IMR-90 (cell line): Measurements from ENCODE around the gene KCNH2. TPM values are rescaled to one million over a fixed set of nuclear protein-coding genes. Genes with fewer than 3 reads are reported as not detected.
A peak's percentile ranks its signal among the peaks of the same experiment; 100 is the strongest.

Experiments used
- ATAC-seq: fragments of 200-7000 bp; cut with Tn5 transposase; 2 replicates; pipeline ENCODE4 v1.9.1; 2020; ENCODE audit warnings: low read depth, mild to moderate bottlenecking, moderate library complexity
- BruUV-seq: library from RNA; stranded (reverse); fragments of 400-500 nt; replicated peaks from 2 replicates; lab custom pipeline; 2021; lab: Mats Ljungman, UMichigan
- CTCF ChIA-PET: fragments of 300-600 bp; formaldehyde crosslinking; extraction: SDS; loops from one replicate; lab custom pipeline; 2021; ENCODE audit warnings: antibody characterized with exemption; lab: Yijun Ruan, JAX
- POLR2A ChIA-PET: fragments of 300-600 bp; sonication (Branson Sonifier 250); formaldehyde crosslinking; loops from one replicate; lab custom pipeline; 2022; ENCODE audit warnings: antibody characterized with exemption; ENCODE audit not compliant: unreplicated experiment; lab: Charles Lee
- DNase-seq: peaks from one replicate; pipeline ENCODE4 v3.0.0; 2013
- H2AFZ ChIP-seq: replicated peaks from 2 replicates; pipeline ENCODE3; 2013; ENCODE audit warnings: low read length, mild to moderate bottlenecking; ENCODE audit not compliant: poor library complexity
- H2AK5ac ChIP-seq: 2 replicates; pipeline ENCODE4 v1.6.1; 2013; ENCODE audit warnings: low read depth, low read length, inconsistent platforms
- H2AK9ac ChIP-seq: replicated peaks from 2 replicates; pipeline ENCODE3; 2013; ENCODE audit warnings: mild to moderate bottlenecking, low read depth, low read length, moderate library complexity; ENCODE audit not compliant: poor library complexity
- H2BK120ac ChIP-seq: 2 replicates; pipeline ENCODE4 v1.6.1; 2013; ENCODE audit warnings: low read depth, low read length, inconsistent platforms
- H2BK15ac ChIP-seq: 3 replicates; pipeline ENCODE4 v1.6.1; 2013; ENCODE audit warnings: low read depth, low read length, inconsistent platforms
- H2BK20ac ChIP-seq: 2 replicates; pipeline ENCODE4 v1.6.1; 2013; ENCODE audit warnings: low read depth, mild to moderate bottlenecking, inconsistent platforms, low read length, moderate library complexity
- H2BK5ac ChIP-seq: 2 replicates; pipeline ENCODE4 v1.6.1; 2013; ENCODE audit warnings: mild to moderate bottlenecking, low read depth, low read length, inconsistent platforms; ENCODE audit not compliant: poor library complexity, severe bottlenecking
- H3K14ac ChIP-seq: replicated peaks from 2 replicates; pipeline ENCODE4 v1.6.1; 2013; ENCODE audit warnings: low read depth, low read length, inconsistent platforms
- H3K18ac ChIP-seq: 2 replicates; pipeline ENCODE4 v1.6.1; 2013; ENCODE audit warnings: low read depth, low read length, control low read depth
- H3K23ac ChIP-seq: 2 replicates; pipeline ENCODE4 v1.6.1; 2013; ENCODE audit warnings: low read depth, low read length, inconsistent platforms
- H3K27ac ChIP-seq: 2 replicates; pipeline ENCODE4 v1.5.1; 2013; ENCODE audit warnings: mild to moderate bottlenecking, control low read depth, low read length; ENCODE audit not compliant: insufficient read depth
- H3K27me3 ChIP-seq: 2 replicates; pipeline ENCODE4 v1.6.1; 2013; ENCODE audit warnings: low read length; ENCODE audit not compliant: control insufficient read depth, insufficient read depth
- H3K36me3 ChIP-seq: 2 replicates; pipeline ENCODE4 v1.6.1; 2013; ENCODE audit warnings: low read length, mixed read lengths; ENCODE audit not compliant: control insufficient read depth, insufficient read depth
- H3K4ac ChIP-seq: 2 replicates; pipeline ENCODE4 v1.6.1; 2013; ENCODE audit warnings: low read depth, low read length, inconsistent platforms
- H3K4me1 ChIP-seq: 2 replicates; pipeline ENCODE4 v1.6.1; 2013; ENCODE audit warnings: low read length, mixed read lengths; ENCODE audit not compliant: control insufficient read depth, insufficient read depth
- H3K4me2 ChIP-seq: 2 replicates; pipeline ENCODE4 v1.6.1; 2013; ENCODE audit warnings: low read depth, mild to moderate bottlenecking, control low read depth, low read length, moderate library complexity
- H3K4me3 ChIP-seq: 2 replicates; pipeline ENCODE4 v1.5.1; 2013; ENCODE audit warnings: low read depth, mild to moderate bottlenecking, control low read depth, low read length, moderate library complexity; ENCODE audit not compliant: insufficient read depth
- H3K56ac ChIP-seq: 2 replicates; pipeline ENCODE4 v1.6.1; 2013; ENCODE audit warnings: low read length, inconsistent platforms; ENCODE audit not compliant: insufficient read depth; ENCODE audit errors: extremely low read depth
- H3K79me1 ChIP-seq, 2 experiments: 2 replicates each; pipeline ENCODE4 v1.6.1; 2013; ENCODE audit warnings: low read length in 2 of 2, inconsistent platforms in 1 of 2, low read depth in 1 of 2
- H3K9ac ChIP-seq: 2 replicates; pipeline ENCODE4 v1.6.1; 2013; ENCODE audit warnings: low read depth, low read length, control low read depth
- H3K9me1 ChIP-seq: 2 replicates; pipeline ENCODE4 v1.6.1; 2013; ENCODE audit warnings: low read length, inconsistent platforms; ENCODE audit not compliant: insufficient read depth
- H3K9me3 ChIP-seq: 2 replicates; pipeline ENCODE4 v1.6.1; 2013; ENCODE audit warnings: low read length; ENCODE audit not compliant: control insufficient read depth, insufficient read depth
- H4K20me1 ChIP-seq: 2 replicates; pipeline ENCODE4 v1.6.1; 2013; ENCODE audit warnings: low read length, inconsistent platforms; ENCODE audit not compliant: insufficient read depth
- H4K5ac ChIP-seq: 2 replicates; pipeline ENCODE4 v1.6.1; 2013; ENCODE audit warnings: mild to moderate bottlenecking, low read depth, low read length, control low read depth
- H4K8ac ChIP-seq, 2 experiments: 2 replicates each; pipeline ENCODE4 v1.6.1; 2013; ENCODE audit warnings: low read depth in 2 of 2, low read length in 2 of 2, control low read depth in 1 of 2, inconsistent platforms in 1 of 2
- H4K91ac ChIP-seq: 2 replicates; pipeline ENCODE4 v1.6.1; 2013; ENCODE audit warnings: low read depth, low read length, inconsistent platforms; ENCODE audit not compliant: insufficient read depth
- BHLHE40 ChIP-seq: fragments of 150-350 bp; IDR thresholded peaks from 2 replicates; pipeline ENCODE4 v1.6.1; 2016; ENCODE audit warnings: mild to moderate bottlenecking, low read depth, low read length
- CHD1 ChIP-seq: IDR thresholded peaks from 2 replicates; pipeline ENCODE4 v1.6.1; 2012; ENCODE audit warnings: low read depth, low read length, improper control_type of control experiment
- MAFK ChIP-seq: IDR thresholded peaks from 2 replicates; pipeline ENCODE4 v1.6.1; 2012; ENCODE audit warnings: low read depth, low read length, improper control_type of control experiment
- MAZ ChIP-seq: IDR thresholded peaks from 2 replicates; pipeline ENCODE4 v1.6.1; 2012; ENCODE audit warnings: low read depth, mild to moderate bottlenecking, low read length, improper control_type of control experiment, moderate library complexity, borderline replicate concordance
- MXI1 ChIP-seq: IDR thresholded peaks from 2 replicates; pipeline ENCODE4 v1.6.1; 2012; ENCODE audit warnings: low read depth, mild to moderate bottlenecking, low read length, moderate library complexity, borderline replicate concordance
- NFE2L2 ChIP-seq: fragments of 150-350 bp; IDR thresholded peaks from 2 replicates; pipeline ENCODE4 v1.6.1; 2016; ENCODE audit warnings: low read depth, mild to moderate bottlenecking, low read length
- POLR2A ChIP-seq: IDR thresholded peaks from 2 replicates; pipeline ENCODE4 v1.6.1; 2012; ENCODE audit warnings: mild to moderate bottlenecking, low read depth, low read length
- RAD21 ChIP-seq: IDR thresholded peaks from 2 replicates; pipeline ENCODE4 v1.6.1; 2012; ENCODE audit warnings: low read length, improper control_type of control experiment
- RCOR1 ChIP-seq: IDR thresholded peaks from 2 replicates; pipeline ENCODE4 v1.6.1; 2012; ENCODE audit warnings: mild to moderate bottlenecking, low read length, improper control_type of control experiment; ENCODE audit not compliant: insufficient replicate concordance
- RFX5 ChIP-seq: IDR thresholded peaks from 2 replicates; pipeline ENCODE4 v1.8.0; 2012; ENCODE audit warnings: low read depth, mild to moderate bottlenecking, low read length, moderate library complexity
- SMC3 ChIP-seq: fragments of 150-350 bp; IDR thresholded peaks from 2 replicates; pipeline ENCODE4 v1.6.1; 2016; ENCODE audit warnings: low read depth, mild to moderate bottlenecking, antibody characterized with exemption, low read length, moderate library complexity
- WGBS, 2 experiments: methylation state at CpG; one replicate each; pipeline versions ENCODE4 v1.1.5 to v1.1.7; 2013; ENCODE audit warnings: missing lambda C conversion rate in 2 of 2; ENCODE audit not compliant: insufficient read length in 1 of 2; ENCODE audit errors: extremely low coverage in 2 of 2; 5-methylcytosine and 5-hydroxymethylcytosine counted together
- dilution Hi-C: fragments of 300-500 bp; cut with HindIII; formaldehyde crosslinking; loops from one replicate; pipeline ENCODE4 v1.14.3; 2018; ENCODE audit warnings: low sequenced_read_pairs; ENCODE audit not compliant: unreplicated experiment
- in situ Hi-C: fragments of 300-500 bp; cut with MboI; formaldehyde crosslinking; loops from 3 replicates; pipeline ENCODE4 v1.14.3; 2019; ENCODE audit warnings: low sequenced_read_pairs, inconsistent platforms, mixed read lengths
- intact Hi-C: fragments of 100-400 bp; cut with micrococcal nuclease; formaldehyde crosslinking; loops from 2 replicates; pipeline ENCODE4 v1.10.0; 2022
- polyA plus RNA-seq, 3 experiments: library from polyadenylated mRNA; depleted of rRNA; stranded (reverse); fragments of >200 nt; gene quantifications; 2 replicates each; pipeline ENCODE4 v1.2.3, GENCODE V29; 2012; ENCODE audit warnings: low replicate concordance in 1 of 3
- total RNA-seq: library from RNA; depleted of rRNA; stranded (reverse); fragments of >200 nt; gene quantifications from 2 replicates; pipeline ENCODE4 v1.2.3, GENCODE V29; 2012
- TF ChIP-seq, protein P1 (sequence below): fragments of 150-350 bp; IDR thresholded peaks from 2 replicates; pipeline ENCODE4 v1.6.1; 2017; ENCODE audit warnings: mild to moderate bottlenecking, antibody characterized with exemption, low read length, low read depth
- TF ChIP-seq, protein P2 (sequence below): fragments of 150-350 bp; IDR thresholded peaks from 2 replicates; pipeline ENCODE4 v1.6.1; 2016; ENCODE audit warnings: low read depth, mild to moderate bottlenecking, low read length, moderate library complexity, borderline replicate concordance
- TF ChIP-seq, protein P3 (sequence below): conservative IDR thresholded peaks from 2 replicates; pipeline ENCODE4 v1.5.1; 2012; ENCODE audit warnings: mild to moderate bottlenecking, low read depth, low read length, improper control_type of control experiment

KCNH2 gene
- total and polyA plus RNA-seq, 2 of the 4 experiments (the other 2 are of a cell fraction) = 0.90 to 2.1 TPM

DNA sequence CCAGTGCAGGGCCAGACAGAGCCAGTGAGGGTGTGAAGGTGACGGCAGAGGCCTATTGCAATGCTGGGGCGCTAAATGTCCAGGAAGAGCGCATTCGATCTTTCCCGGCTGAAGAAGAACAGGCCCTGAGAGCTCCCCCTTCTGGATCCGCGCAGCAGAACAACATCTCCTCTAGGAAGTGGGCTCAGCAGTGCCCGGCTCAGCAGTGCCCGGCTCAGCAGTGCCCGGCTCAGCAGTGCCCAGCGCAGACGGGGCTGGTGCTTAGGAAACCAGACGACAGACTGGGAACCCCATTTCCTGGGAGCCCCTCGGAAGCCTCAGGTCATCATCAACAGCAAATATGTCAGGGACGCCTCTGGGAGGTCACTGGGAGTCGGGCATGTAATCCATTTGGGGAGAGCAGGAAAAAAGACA, 8.0 kb upstream of the KCNH2 start:
- Histone ChIP-seq H3K9ac (no peak overlapping the region), H4K20me1 (no peaks in the 10 kb centered on the region), H3K79me1 (no peaks in the 10 kb centered on the region), H3K36me3 (no peaks in the 10 kb centered on the region), H3K4me1 (no peaks in the 10 kb centered on the region; the same call in 1 of the 2 replicates), H3K18ac (no peak overlapping the region), H2AK5ac (no peak overlapping the region), H3K27me3 (peaks cover 16% of the 10 kb centered on the region; the same call in 1 of the 2 replicates), H3K56ac (no peak overlapping the region), H4K91ac (no peak overlapping the region), H3K27ac (no peak overlapping the region), H2BK120ac (no peak overlapping the region), H2AFZ (no peak overlapping the region), H3K4me2 (no peak overlapping the region), H3K4me3 (no peak overlapping the region), H3K9me3 (peaks cover 10% of the 10 kb centered on the region), H4K8ac (no peak overlapping the region), H2AK9ac (no peak overlapping the region), H3K9me1 (no peaks in the 10 kb centered on the region), H2BK5ac (no peak overlapping the region), H3K14ac (no peak overlapping the region), H3K4ac (no peak overlapping the region), H2BK15ac (no peak overlapping the region), H4K5ac (no peak overlapping the region), H2BK20ac (no peak overlapping the region), H3K23ac (no peak overlapping the region)
- TF ChIP-seq RCOR1 (no peak), BHLHE40 (no peak), RFX5 (no peak), RAD21 (peak; percentile 62), MAFK (no peak), NFE2L2 (no peak), CHD1 (no peak), SMC3 (peak; percentile 81), MXI1 (no peak), MAZ (no peak), POLR2A (no peak)
- TF ChIP-seq, protein P1, sequence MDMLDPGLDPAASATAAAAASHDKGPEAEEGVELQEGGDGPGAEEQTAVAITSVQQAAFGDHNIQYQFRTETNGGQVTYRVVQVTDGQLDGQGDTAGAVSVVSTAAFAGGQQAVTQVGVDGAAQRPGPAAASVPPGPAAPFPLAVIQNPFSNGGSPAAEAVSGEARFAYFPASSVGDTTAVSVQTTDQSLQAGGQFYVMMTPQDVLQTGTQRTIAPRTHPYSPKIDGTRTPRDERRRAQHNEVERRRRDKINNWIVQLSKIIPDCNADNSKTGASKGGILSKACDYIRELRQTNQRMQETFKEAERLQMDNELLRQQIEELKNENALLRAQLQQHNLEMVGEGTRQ = no peak
- TF ChIP-seq, protein P2, sequence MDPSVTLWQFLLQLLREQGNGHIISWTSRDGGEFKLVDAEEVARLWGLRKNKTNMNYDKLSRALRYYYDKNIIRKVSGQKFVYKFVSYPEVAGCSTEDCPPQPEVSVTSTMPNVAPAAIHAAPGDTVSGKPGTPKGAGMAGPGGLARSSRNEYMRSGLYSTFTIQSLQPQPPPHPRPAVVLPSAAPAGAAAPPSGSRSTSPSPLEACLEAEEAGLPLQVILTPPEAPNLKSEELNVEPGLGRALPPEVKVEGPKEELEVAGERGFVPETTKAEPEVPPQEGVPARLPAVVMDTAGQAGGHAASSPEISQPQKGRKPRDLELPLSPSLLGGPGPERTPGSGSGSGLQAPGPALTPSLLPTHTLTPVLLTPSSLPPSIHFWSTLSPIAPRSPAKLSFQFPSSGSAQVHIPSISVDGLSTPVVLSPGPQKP = no peak
- TF ChIP-seq, protein P3, sequence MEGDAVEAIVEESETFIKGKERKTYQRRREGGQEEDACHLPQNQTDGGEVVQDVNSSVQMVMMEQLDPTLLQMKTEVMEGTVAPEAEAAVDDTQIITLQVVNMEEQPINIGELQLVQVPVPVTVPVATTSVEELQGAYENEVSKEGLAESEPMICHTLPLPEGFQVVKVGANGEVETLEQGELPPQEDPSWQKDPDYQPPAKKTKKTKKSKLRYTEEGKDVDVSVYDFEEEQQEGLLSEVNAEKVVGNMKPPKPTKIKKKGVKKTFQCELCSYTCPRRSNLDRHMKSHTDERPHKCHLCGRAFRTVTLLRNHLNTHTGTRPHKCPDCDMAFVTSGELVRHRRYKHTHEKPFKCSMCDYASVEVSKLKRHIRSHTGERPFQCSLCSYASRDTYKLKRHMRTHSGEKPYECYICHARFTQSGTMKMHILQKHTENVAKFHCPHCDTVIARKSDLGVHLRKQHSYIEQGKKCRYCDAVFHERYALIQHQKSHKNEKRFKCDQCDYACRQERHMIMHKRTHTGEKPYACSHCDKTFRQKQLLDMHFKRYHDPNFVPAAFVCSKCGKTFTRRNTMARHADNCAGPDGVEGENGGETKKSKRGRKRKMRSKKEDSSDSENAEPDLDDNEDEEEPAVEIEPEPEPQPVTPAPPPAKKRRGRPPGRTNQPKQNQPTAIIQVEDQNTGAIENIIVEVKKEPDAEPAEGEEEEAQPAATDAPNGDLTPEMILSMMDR = peak; percentile 76
- POLR2A ChIA-PET = no interaction called here
- ATAC-seq (peak; percentile 89), DNase-seq (peak; percentile 48)
- dilution Hi-C loops = no loop called here
- BruUV-seq = no TSS peak
- in situ Hi-C loops = loop anchor here (5.0 to 25.0 kb wide), 3 partner anchors 84 to 574 kb away; a partner anchor contains a TSS
- CTCF ChIA-PET = interaction anchor here (0.6 to 3.2 kb wide), 5 partner anchors 24 to 537 kb away, joined by 4 to 18 read pairs (median 5); no protein-coding TSS in a partner anchor
- intact Hi-C loops = loop anchor here (1.0 kb wide), 3 partner anchors 23 to 208 kb away; no protein-coding TSS in a partner anchor
- 18% methylated on average over 8 of the region's 16 CpGs; no CpG with 5 or more reads in 1 of the 2 experiments for WGBS, 2 experiments
